Neural cell (in vitro differentiated cells): ENCODE measurements around the gene IFT172. TPM values are rescaled to one million over a fixed set of nuclear protein-coding genes. Genes with fewer than 3 reads are reported as not detected.

Experiments
- H2AFZ ChIP-seq: fragments of 200-600, 300-800 bp; sonication (generic), shearing (Covaris generic); 2 replicates; pipeline ENCODE4 v1.6.0; 2014; ENCODE audit warnings: low read depth, mild to moderate bottlenecking, antibody characterized with exemption, low read length, moderate library complexity
- H3F3A ChIP-seq: fragments of 200-600 bp; shearing (Covaris generic); 2 replicates; pipeline ENCODE4 v1.6.1; 2016; ENCODE audit warnings: mild to moderate bottlenecking, moderate library complexity, mixed read lengths, antibody characterized with exemption, low read length; ENCODE audit not compliant: insufficient read depth, poor library complexity, severe bottlenecking
- H3K27ac ChIP-seq: fragments of 200-600, 300-800 bp; sonication (generic), shearing (Covaris generic); 2 replicates; pipeline ENCODE4 v1.5.1; 2014; ENCODE audit warnings: mild to moderate bottlenecking, low read length, moderate library complexity
- H3K27me3 ChIP-seq: fragments of 300-800, 200-600 bp; sonication (generic), shearing (Covaris generic); 2 replicates; pipeline ENCODE4 v1.6.0; 2014; ENCODE audit warnings: mild to moderate bottlenecking, low read depth, low read length, moderate library complexity; ENCODE audit not compliant: insufficient read depth
- H3K36me3 ChIP-seq: fragments of 300-800, 200-600 bp; sonication (generic), shearing (Covaris generic); 2 replicates; pipeline ENCODE4 v1.5.1; 2014; ENCODE audit warnings: mild to moderate bottlenecking, antibody characterized with exemption, low read length, moderate library complexity; ENCODE audit not compliant: insufficient read depth
- H3K4me2 ChIP-seq: fragments of 300-800, 200-600 bp; sonication (generic), shearing (Covaris generic); 2 replicates; pipeline ENCODE4 v1.6.0; 2014; ENCODE audit warnings: mild to moderate bottlenecking, low read length
- H3K4me3 ChIP-seq: fragments of 300-800, 200-600 bp; sonication (generic), shearing (Covaris generic); 2 replicates; pipeline ENCODE4 v1.5.1; 2014; ENCODE audit warnings: mild to moderate bottlenecking, low read length, moderate library complexity
- H3K79me2 ChIP-seq: fragments of 200-600 bp; shearing (Covaris generic); replicated peaks from 2 replicates; pipeline ENCODE4 v1.6.0; 2014; ENCODE audit warnings: mild to moderate bottlenecking, low read length, moderate library complexity; ENCODE audit not compliant: insufficient read depth
- H3K9ac ChIP-seq: fragments of 300-800, 200-600 bp; sonication (generic), shearing (Covaris generic); 2 replicates; pipeline ENCODE4 v1.6.1; 2016; ENCODE audit warnings: mild to moderate bottlenecking, low read length, mixed read lengths
- H3K9me2 ChIP-seq: fragments of 200-600 bp; shearing (Covaris generic); 2 replicates; pipeline ENCODE4 v1.6.1; 2016; ENCODE audit warnings: mild to moderate bottlenecking, low read length, mixed read lengths; ENCODE audit not compliant: insufficient read depth
- H3K9me3 ChIP-seq: fragments of 200-600, 300-800 bp; sonication (generic), shearing (Covaris generic); 2 replicates; pipeline ENCODE4 v1.6.1; 2016; ENCODE audit warnings: mild to moderate bottlenecking, mixed run types, low read length, moderate library complexity, mixed read lengths
- H4K20me1 ChIP-seq: fragments of 200-600 bp; shearing (Covaris generic); 2 replicates; pipeline ENCODE4 v1.6.1; 2016; ENCODE audit warnings: mild to moderate bottlenecking, mixed run types; ENCODE audit not compliant: insufficient read depth
- EP300 ChIP-seq: fragments of 450-650 bp; conservative IDR thresholded peaks from 2 replicates; pipeline ENCODE4 v1.6.1; 2014; ENCODE audit warnings: antibody characterized with exemption, mild to moderate bottlenecking, moderate library complexity; ENCODE audit not compliant: poor library complexity, severe bottlenecking
- EZH2 ChIP-seq: fragments of 200-600, 300-800 bp; shearing (Covaris generic), sonication (generic); IDR thresholded peaks from 2 replicates; pipeline ENCODE4 v1.6.1; 2014; ENCODE audit warnings: antibody characterized with exemption, low read length, borderline replicate concordance, mild to moderate bottlenecking; ENCODE audit not compliant: insufficient read depth, poor library complexity, severe bottlenecking
- MXI1 ChIP-seq: fragments of 450-650 bp; conservative IDR thresholded peaks from 2 replicates; pipeline ENCODE4 v1.6.1; 2014; ENCODE audit warnings: antibody characterized with exemption, mild to moderate bottlenecking; ENCODE audit not compliant: poor library complexity, severe bottlenecking
- POLR2AphosphoS5 ChIP-seq: IDR thresholded peaks from 2 replicates; pipeline ENCODE4 v1.6.1; 2012
- RAD21 ChIP-seq: fragments of 450-650 bp; conservative IDR thresholded peaks from 2 replicates; pipeline ENCODE4 v1.6.1; 2014; ENCODE audit warnings: antibody characterized with exemption, mild to moderate bottlenecking, moderate library complexity
- SMC3 ChIP-seq: fragments of 450-650 bp; conservative IDR thresholded peaks from 2 replicates; pipeline ENCODE4 v1.6.1; 2014; ENCODE audit warnings: antibody characterized with exemption, mild to moderate bottlenecking, moderate library complexity; ENCODE audit not compliant: poor library complexity
- TAF1 ChIP-seq: IDR thresholded peaks from 2 replicates; pipeline ENCODE4 v1.6.1; 2012; ENCODE audit warnings: low read depth
- polyA plus RNA-seq: library from polyadenylated mRNA; depleted of rRNA; stranded (reverse); fragments of >200 nt; gene quantifications from 2 replicates; pipeline ENCODE4 v1.2.3, GENCODE V29; 2014
- TF ChIP-seq, protein P1 (sequence below): fragments of 450-650 bp; IDR thresholded peaks from 2 replicates; pipeline ENCODE4 v1.5.1; 2014; ENCODE audit warnings: antibody characterized with exemption, mild to moderate bottlenecking, moderate library complexity; ENCODE audit not compliant: poor library complexity, severe bottlenecking
- TF ChIP-seq, protein P2 (sequence below): IDR thresholded peaks from 2 replicates; pipeline ENCODE4 v1.6.1; 2012; ENCODE audit warnings: borderline replicate concordance

IFT172 gene
- polyA plus RNA-seq, 1 donor from 2014 or later, result 26.9 TPM

DNA sequence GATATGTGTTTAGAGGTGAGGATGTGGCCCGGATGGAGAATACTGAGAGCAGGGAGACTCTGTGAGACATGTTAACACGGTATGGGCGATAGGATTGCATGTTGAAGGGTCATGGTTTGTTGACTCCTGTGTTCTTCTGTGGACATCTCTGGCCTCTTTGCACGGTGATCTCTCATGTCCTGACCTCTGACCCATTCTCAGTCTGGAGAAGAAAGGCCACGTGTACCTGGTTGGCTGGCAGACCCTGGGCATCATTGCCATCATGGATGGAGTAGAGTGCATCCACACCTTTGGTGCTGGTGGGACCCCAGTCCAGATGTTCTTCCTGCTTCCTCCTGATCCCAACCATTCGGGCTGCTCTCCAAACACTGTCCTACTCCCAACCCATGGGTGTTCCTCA lies 17.0 kb upstream of the IFT172 start:
- Histone ChIP-seq H3K79me2 (no peaks in the 10 kb centered on the region), H3K36me3 (no peaks in the 10 kb centered on the region), H3K9me2 (no peaks in the 10 kb centered on the region), H3F3A (no peaks in the 10 kb centered on the region), H3K9me3 (no peaks in the 10 kb centered on the region), H4K20me1 (no peaks in the 10 kb centered on the region), H3K9ac (no peak overlapping the region), H3K4me3 (no peak overlapping the region), H3K27me3 (no peaks in the 10 kb centered on the region), H2AFZ (no peak overlapping the region), H3K27ac (no peak overlapping the region), H3K4me2 (no peak overlapping the region)
- TF ChIP-seq SMC3 (no peak), EP300 (no peak), TAF1 (no peak), EZH2 (no peak), MXI1 (no peak), RAD21 (no peak), POLR2AphosphoS5 (no peak)
- TF ChIP-seq, protein P1, sequence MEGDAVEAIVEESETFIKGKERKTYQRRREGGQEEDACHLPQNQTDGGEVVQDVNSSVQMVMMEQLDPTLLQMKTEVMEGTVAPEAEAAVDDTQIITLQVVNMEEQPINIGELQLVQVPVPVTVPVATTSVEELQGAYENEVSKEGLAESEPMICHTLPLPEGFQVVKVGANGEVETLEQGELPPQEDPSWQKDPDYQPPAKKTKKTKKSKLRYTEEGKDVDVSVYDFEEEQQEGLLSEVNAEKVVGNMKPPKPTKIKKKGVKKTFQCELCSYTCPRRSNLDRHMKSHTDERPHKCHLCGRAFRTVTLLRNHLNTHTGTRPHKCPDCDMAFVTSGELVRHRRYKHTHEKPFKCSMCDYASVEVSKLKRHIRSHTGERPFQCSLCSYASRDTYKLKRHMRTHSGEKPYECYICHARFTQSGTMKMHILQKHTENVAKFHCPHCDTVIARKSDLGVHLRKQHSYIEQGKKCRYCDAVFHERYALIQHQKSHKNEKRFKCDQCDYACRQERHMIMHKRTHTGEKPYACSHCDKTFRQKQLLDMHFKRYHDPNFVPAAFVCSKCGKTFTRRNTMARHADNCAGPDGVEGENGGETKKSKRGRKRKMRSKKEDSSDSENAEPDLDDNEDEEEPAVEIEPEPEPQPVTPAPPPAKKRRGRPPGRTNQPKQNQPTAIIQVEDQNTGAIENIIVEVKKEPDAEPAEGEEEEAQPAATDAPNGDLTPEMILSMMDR, result no peak
- TF ChIP-seq, protein P2, sequence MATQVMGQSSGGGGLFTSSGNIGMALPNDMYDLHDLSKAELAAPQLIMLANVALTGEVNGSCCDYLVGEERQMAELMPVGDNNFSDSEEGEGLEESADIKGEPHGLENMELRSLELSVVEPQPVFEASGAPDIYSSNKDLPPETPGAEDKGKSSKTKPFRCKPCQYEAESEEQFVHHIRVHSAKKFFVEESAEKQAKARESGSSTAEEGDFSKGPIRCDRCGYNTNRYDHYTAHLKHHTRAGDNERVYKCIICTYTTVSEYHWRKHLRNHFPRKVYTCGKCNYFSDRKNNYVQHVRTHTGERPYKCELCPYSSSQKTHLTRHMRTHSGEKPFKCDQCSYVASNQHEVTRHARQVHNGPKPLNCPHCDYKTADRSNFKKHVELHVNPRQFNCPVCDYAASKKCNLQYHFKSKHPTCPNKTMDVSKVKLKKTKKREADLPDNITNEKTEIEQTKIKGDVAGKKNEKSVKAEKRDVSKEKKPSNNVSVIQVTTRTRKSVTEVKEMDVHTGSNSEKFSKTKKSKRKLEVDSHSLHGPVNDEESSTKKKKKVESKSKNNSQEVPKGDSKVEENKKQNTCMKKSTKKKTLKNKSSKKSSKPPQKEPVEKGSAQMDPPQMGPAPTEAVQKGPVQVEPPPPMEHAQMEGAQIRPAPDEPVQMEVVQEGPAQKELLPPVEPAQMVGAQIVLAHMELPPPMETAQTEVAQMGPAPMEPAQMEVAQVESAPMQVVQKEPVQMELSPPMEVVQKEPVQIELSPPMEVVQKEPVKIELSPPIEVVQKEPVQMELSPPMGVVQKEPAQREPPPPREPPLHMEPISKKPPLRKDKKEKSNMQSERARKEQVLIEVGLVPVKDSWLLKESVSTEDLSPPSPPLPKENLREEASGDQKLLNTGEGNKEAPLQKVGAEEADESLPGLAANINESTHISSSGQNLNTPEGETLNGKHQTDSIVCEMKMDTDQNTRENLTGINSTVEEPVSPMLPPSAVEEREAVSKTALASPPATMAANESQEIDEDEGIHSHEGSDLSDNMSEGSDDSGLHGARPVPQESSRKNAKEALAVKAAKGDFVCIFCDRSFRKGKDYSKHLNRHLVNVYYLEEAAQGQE, result no peak

- Histone ChIP-seq H3K9ac (no peak overlapping the region), H3K9me3 (no peaks in the 10 kb centered on the region), H3K79me2 (no peaks in the 10 kb centered on the region), H4K20me1 (no peaks in the 10 kb centered on the region), H3F3A (no peaks in the 10 kb centered on the region), H3K4me2 (no peak overlapping the region), H3K9me2 (no peaks in the 10 kb centered on the region), H3K27me3 (peaks cover 3% of the 10 kb centered on the region), H3K36me3 (no peaks in the 10 kb centered on the region), H3K27ac (no peak overlapping the region), H3K4me3 (no peak overlapping the region), H2AFZ (no peak overlapping the region)
- TF ChIP-seq POLR2AphosphoS5, result no peak
- TF ChIP-seq, protein P1, result no peak
- TF ChIP-seq, protein P2, result no peak
Observed at GRCh38 chr2:27502142-27502541, 12.6 kb upstream of the IFT172 start.
